ENCODE measurements around the gene KCNH2. TPM values are rescaled to one million over a fixed set of nuclear protein-coding genes. Genes with fewer than 3 reads are reported as not detected.

Gene KCNH2
- total RNA-seq, 4 donors from 2014 or later, result 0.70 TPM; not detected in 3

DNA sequence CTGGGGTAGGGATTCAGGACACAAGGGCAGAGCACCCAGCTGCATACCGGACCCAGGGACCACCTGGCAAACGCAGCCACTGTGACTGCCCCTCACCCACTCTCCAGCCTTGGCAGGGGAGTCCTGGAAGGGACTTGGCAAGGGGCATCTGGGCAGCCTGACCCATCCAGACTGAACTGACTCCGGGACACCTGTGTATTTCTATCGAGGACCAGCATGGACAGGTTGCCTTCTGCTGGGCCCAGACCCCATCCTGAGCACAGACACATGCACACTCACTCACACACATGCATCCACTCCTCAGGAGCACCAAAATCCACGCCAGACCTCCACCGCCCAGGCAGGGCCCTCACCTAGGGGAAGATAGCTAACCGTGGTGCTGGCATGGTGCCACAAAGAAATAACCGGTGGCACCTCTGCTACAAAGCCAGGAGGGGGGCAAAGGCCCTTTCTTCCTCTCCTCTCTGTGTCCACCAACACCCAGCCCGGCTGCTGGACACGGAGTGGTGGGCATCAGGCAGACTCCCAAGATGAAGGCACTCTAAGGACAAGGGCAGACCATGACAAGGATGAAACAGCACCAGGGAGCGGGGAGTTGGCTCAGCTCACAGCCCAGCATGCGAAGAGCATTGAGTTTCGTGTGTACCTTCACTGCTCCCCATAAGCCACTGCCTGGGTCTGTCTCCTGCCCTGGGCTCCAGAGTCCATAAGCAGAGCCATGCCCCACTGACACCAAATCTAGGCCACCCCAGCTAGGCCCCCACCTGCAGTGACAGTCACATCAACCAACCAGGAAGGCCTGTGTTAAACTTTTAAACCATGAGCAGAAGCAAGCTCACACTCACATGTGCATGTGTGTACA, 35.3 kb downstream of the KCNH2 start:
- no peaks in the 10 kb centered on the region for H3K36me3 ChIP-seq
- 78% methylated on average over 9 of the region's 13 CpGs for WGBS
- TF ChIP-seq POLR2AphosphoS5 (IDR thresholded peaks at IDR 0.05) (no peak), POLR2A (IDR thresholded peaks at IDR 0.05) (no peak), EP300 (IDR thresholded peaks at IDR 0.05) (no peak)
- TF ChIP-seq, protein P1, sequence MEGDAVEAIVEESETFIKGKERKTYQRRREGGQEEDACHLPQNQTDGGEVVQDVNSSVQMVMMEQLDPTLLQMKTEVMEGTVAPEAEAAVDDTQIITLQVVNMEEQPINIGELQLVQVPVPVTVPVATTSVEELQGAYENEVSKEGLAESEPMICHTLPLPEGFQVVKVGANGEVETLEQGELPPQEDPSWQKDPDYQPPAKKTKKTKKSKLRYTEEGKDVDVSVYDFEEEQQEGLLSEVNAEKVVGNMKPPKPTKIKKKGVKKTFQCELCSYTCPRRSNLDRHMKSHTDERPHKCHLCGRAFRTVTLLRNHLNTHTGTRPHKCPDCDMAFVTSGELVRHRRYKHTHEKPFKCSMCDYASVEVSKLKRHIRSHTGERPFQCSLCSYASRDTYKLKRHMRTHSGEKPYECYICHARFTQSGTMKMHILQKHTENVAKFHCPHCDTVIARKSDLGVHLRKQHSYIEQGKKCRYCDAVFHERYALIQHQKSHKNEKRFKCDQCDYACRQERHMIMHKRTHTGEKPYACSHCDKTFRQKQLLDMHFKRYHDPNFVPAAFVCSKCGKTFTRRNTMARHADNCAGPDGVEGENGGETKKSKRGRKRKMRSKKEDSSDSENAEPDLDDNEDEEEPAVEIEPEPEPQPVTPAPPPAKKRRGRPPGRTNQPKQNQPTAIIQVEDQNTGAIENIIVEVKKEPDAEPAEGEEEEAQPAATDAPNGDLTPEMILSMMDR (IDR thresholded peaks at IDR 0.05), result no peak
- H3K27ac ChIP-seq, result no peak overlapping the region
- DNase-seq (ENCODE audit: low spot score in 2 of 2), result peak; percentile 55 to 65
- H3K4me3 ChIP-seq, result no peak overlapping the region
- H3K4me1 ChIP-seq, result peaks cover 46% of the 10 kb centered on the region
- peaks cover 29% of the 10 kb centered on the region for H3K27me3 ChIP-seq
- H3K9me3 ChIP-seq, result no peaks in the 10 kb centered on the region

DNA sequence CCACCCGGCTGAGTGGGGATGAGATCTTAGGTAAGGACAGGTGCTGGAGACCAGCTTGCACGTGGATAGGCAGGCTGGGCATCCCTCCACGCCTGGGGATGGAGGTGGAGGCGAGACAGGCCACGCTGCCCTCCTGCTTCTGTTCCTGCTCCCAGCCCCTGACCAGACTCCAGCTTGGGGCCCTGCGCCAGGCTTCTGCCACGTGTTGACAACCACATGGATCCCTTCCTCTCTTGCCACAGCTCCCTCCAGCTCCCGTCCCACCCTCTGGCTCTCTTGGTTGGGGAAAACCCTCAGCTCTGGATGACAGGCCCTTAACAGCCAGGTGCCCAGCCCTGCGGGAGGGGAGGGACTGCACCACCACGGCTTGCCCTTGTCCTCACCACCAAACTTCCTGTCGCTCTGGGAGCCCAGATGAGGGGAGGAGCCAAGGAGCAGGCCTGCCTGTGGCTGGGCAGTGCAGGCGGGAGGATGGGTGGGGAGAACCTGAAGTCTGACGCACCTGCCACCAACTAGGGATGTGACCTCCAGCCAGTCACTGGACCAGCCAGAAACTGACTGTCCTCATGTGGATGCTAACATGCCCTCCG, 36.0 kb downstream of the KCNH2 start:
- 14% methylated on average over 1 of the region's 14 CpGs for WGBS
- Histone ChIP-seq H3K4me3 (no peak overlapping the region), H3K9me3 (no peaks in the 10 kb centered on the region), H3K36me3 (no peaks in the 10 kb centered on the region), H3K27me3 (peaks cover 21% of the 10 kb centered on the region), H3K27ac (no peak overlapping the region), H3K4me1 (peaks cover 45% of the 10 kb centered on the region)
- DNase-seq (ENCODE audit: low spot score in 2 of 2), result peak; percentile 53 to 78
- no peak for TF ChIP-seq POLR2AphosphoS5 (IDR thresholded peaks at IDR 0.05)

DNA sequence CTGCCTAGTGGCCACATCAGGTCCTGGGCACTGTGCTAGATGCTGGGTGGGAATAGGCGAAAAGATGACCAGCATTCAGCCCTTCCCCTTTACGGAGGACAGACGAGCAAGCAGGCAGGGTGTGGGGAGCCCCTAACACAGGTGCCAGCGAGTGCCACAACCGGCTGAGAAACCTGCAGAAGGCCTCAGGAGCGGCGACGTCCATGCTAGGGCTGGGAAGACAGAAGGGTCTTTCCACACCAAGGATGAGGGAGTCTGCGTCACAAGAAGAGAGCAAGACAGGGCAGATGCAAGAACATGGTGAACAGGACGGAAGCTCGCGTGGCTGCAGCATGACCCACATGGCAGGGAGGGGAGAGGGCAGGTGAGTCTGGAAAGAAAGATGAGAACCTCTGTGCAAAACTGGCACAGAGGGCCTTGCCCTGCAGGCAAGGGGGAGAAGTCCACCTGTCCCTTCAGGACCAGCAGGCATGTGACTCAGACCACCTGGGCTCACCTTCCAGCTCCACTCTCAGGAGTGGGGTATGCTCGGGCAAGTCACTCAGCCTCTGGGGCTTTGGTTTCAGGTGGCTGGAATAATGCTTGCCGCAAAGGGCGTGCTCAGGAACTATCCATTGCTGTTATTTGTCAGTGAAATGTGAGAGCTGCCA, 36.6 kb downstream of the KCNH2 start:
- TF ChIP-seq POLR2AphosphoS5 (IDR thresholded peaks at IDR 0.05), result no peak
- TF ChIP-seq EP300 (IDR thresholded peaks at IDR 0.05), result no peak
- no peak for TF ChIP-seq POLR2A (IDR thresholded peaks at IDR 0.05)
- TF ChIP-seq, protein P1 (IDR thresholded peaks at IDR 0.05), result no peak
- H3K4me1 ChIP-seq, result peaks cover 40% of the 10 kb centered on the region
- no peaks in the 10 kb centered on the region for H3K36me3 ChIP-seq
- peaks cover 18% of the 10 kb centered on the region for H3K27me3 ChIP-seq
- no peak overlapping the region for H3K27ac ChIP-seq
- 87% methylated on average over 12 of the region's 15 CpGs for WGBS
- no peak overlapping the region for H3K4me3 ChIP-seq
- H3K9me3 ChIP-seq, result no peaks in the 10 kb centered on the region
- peak in 1 of 2 donors; percentile 43 for DNase-seq (ENCODE audit: low spot score in 2 of 2)

DNA sequence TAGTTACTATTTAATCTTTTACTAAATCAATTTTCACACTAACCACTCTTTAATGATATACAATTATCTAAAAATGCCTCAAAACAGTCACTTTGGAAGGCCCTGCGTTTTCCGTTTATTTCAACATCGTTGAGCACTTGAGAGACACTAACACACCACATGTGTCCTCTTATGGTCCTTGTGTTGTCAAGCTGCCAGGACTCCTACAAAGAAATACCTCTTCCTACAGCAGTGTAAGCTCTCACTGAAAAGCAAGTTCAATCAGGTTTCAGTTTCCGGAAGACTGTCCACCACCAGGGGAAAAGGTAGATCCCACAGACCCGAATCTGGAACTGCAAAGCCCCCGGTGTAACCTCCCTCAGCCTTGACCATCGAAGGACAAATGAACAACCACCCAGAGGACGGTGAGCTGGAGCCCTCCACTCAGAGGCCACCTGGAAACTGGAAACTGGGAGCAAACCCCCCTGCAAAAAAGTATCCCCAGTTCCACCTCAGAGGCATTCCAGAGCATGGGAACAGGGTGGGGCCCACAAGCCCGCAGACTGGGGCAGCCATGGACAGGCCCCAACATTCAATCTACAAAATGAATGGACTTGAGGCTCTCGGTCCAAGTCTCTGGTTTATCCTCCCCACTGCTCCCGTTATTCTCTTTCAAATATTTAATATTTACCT, 37.6 kb downstream of the KCNH2 start:
- TF ChIP-seq POLR2AphosphoS5 (IDR thresholded peaks at IDR 0.05), result no peak
- TF ChIP-seq EP300 (IDR thresholded peaks at IDR 0.05), result no peak
- TF ChIP-seq, protein P1 (IDR thresholded peaks at IDR 0.05), result no peak
- TF ChIP-seq POLR2A (IDR thresholded peaks at IDR 0.05), result no peak
- Histone ChIP-seq H3K27me3 (peaks cover 18% of the 10 kb centered on the region), H3K9me3 (no peaks in the 10 kb centered on the region), H3K4me3 (no peak overlapping the region), H3K36me3 (no peaks in the 10 kb centered on the region), H3K27ac (no peak overlapping the region), H3K4me1 (peaks cover 36% of the 10 kb centered on the region)
- 78% methylated on average over 11 of the region's 11 CpGs for WGBS
- DNase-seq (ENCODE audit: low spot score in 2 of 2), result peak in 1 of 2 donors; percentile 45

DNA sequence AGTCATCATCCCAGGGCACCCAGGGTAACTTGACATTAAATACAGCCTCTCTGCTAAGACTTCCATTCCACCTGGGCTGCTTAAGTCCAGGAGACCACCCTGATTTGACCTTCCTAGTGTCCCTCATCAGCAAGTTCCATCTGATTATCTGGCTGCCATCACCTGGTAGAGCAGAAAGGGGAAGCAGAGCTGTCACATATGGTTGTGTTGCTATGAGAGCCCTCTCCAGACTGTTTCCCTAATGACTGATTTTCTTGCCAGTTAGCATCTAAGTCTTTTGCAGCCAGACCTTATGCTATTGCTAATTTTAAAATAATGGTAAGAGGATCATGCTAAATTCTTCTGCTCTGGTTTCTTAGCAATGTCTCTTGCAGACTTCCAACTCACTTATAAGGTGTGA, 38.7 kb downstream of the KCNH2 start:
- H3K27ac ChIP-seq, result no peak overlapping the region
- H3K36me3 ChIP-seq, result no peaks in the 10 kb centered on the region
- H3K9me3 ChIP-seq, result no peaks in the 10 kb centered on the region
- H3K4me3 ChIP-seq, result no peak overlapping the region
- DNase-seq (ENCODE audit: low spot score in 2 of 2), result no peak
- no peak for TF ChIP-seq POLR2AphosphoS5 (IDR thresholded peaks at IDR 0.05)
- no peak for TF ChIP-seq POLR2A (IDR thresholded peaks at IDR 0.05)
- no peak for TF ChIP-seq EP300 (IDR thresholded peaks at IDR 0.05)
- TF ChIP-seq, protein P1 (IDR thresholded peaks at IDR 0.05), result no peak
- H3K27me3 ChIP-seq, result peaks cover 13% of the 10 kb centered on the region
- peaks cover 27% of the 10 kb centered on the region for H3K4me1 ChIP-seq

All from suprapubic skin (tissue), 4 donors.